Islet precursor cell (in vitro differentiated cells): ENCODE measurements around the gene WWOX.

Experiments
- DNase-seq: peaks from one replicate; pipeline ENCODE4 v3.0.0-alpha.2; 2018

WWOX gene

DNA sequence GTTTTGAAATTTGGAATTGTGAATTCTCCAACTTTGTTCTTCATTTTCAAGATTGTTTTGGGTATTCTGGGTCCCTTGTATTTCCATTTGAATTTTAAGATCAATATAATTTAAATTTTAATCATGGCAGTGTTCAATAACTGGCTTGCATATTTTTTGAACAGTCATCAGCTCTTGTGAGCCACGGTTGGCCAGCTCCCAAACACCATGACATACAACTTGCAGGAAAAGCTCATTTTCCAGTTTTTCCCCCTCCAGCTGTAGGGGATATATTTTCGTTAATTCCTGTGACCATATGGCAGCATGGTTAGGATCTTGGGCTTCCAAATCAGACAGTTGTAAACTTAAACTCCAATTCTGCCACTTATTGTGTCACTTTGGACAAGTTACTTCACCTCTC is 690.1 kb downstream of the WWOX start:
- no peak for DNase-seq

DNA sequence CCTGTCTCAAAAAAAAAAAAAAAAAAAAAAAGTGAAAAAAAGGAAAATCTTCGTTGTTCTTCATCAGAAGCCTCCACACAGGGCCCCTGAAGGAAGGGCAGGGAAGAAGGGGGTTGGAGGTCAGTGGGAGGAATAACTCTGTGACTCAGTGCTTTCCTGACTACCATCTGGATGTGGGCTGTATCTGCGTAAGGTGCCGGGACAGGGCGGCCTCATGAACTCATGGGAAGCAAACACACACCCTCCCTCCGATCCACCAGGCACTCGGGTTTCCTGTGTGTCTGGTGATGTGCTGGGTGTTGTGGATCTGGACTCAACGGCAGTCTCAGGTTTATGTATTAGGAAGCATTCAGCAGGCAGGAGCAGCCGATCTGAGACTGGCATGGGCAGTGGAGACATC is 691.6 kb downstream of the WWOX start:
- DNase-seq = peak; percentile 74

DNA sequence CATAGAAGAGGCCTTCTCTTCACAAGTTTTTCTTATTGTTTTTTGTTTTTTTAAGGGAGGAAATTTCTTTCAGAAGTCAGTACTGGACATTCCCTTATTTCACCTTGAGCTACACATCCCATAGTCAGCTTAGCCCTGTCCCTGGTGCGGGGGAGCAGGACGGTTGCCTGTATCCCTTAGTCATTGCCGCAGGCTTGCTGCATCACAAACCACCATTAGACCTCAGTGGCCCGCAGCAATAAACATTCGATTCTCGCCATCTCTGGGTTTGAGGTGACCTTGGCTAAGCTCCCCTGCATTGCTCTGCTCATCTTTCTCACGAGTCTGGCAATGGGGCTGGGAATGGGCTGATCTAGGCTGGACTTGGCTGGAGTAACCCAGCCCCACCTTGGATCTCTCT is 692.5 kb downstream of the WWOX start:
- no peak for DNase-seq

DNA sequence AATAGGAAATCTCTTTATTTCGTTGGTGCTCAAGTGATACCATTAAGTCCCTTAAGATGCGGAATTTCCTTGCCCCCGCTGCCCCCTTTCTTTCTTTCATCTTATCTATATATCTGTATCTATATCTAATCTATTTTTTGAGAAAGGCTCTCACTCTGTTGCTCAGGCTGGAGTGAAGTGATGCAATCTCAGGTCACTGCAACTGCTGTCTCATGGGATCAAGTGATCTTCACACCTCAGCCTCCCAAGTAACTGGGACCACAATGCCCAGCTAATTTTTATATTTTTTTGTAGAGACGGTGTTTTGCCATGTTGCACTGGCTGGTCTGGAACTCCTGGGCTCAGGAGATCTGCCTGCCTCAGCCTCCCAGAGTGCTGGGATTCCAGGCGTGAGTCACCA is 693.5 kb downstream of the WWOX start:
- peak; percentile 71 for DNase-seq

DNA sequence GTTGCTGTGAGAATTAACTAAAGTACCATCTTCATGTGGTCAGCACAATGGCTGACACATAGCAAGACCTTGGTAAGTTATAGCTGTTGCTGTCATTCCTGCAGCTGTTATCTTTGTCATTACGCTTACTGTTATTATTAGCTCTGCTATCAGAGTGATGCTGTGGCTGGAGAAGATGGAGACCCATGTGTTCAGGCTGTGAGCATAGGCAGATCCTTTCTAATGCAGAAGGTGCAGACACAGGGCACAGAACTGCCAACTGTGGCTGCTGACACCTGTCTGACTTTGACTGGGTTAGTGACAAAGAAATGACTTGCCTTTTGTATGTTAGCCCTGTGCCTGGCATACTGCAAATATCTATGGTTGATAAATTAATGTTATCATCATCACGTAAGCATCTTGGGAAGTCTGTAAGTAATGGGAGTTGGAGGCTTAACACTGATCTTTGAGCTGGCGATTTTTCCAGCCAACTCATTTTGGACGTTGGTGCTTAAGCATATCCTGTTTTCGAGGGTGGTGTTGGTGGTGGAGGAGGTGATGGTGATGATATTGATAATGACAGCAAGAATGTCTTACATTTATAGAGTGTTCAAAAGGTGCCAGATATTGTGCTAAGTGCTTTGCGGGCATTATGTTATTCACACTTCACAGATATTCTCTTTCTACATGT is 695.3 kb downstream of the WWOX start:
- DNase-seq = no peak

DNA sequence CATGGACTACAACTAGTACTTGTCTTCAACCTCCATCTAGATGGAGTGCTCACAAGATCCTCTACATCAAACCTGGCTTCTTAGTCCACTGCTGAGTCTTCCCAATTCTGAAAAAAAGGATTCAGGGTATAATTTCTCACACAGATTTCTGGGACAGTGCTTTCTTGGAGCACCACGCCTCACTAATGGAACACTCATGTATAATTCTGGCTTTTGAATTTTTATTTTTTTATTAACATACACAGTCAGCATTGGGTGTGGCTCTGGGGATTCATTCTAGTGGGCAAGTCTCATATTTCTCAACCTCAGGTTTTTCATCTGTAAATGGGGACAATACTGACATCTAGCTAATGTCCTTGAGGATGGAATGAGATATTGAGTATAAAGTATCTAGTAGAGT is 696.0 kb downstream of the WWOX start:
- DNase-seq = no peak

DNA sequence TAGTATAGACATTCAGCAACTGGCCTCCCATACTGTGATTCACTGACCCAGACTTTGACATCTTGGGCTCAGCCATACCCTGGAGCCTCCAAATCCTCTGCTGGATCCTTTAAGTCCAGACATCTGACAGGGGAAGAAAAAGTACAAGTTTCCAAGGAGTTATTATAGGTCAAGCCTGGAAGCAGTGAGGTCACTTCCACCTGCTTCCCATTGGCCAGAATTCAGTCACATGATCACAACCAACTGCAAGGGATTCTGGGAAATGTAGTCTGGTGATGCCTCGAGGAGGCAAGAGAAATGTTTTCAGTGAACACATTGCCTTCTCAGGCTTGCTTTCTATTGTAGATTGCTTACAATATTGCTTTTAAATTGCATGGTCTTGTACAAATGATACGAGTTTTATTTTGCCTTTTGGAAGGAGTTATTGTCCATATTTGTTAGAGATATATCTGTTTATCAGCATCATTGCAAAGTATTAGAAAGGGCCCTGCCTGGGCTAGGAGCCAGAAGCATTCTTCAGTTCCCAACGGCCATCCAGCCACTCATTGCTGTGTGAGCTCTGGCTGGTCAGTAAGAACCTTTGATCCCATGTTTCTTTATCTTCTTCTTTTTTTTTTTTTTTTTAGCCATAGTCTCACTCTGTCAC is 696.9 kb downstream of the WWOX start:
- DNase-seq = peak; percentile 76

DNA sequence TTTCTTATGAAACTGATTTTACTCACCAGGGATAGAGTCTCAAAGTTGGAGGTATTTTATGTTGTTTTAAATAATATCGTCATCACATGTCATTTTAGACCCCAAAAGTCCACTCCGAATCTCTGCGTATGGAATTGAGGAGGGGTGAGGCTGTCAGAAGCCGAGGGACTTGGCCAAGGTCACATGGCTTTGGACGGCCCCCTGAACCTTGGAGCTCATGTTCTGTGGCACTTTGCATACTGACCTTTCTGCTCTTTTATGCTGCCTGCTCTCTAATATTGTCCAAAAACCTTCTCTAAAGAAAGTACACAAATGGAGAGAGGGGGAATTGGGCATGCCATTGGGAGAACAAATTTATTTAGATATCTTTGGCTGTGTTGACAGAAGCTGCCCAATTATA is 700.0 kb downstream of the WWOX start:
- DNase-seq = no peak

DNA sequence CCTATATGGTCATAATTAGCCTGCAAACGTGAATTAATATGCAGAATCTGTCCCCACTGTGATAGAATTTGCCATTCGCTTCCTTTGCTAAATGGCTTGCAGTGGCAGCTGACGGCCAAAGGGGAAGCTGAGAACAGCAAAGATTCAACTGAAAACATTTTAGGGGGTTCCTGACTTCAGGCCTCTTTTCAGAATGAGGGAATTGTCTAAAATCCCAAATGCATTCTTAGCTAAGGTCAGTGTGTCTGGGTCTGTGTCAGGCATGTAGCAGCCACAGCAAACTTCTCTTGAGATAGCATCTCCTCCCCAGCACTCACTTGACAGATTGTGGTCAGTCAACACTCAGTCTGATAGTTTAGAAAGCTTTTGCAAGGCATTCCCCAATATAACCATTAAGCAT is 701.1 kb downstream of the WWOX start:
- peak; percentile 73 for DNase-seq

DNA sequence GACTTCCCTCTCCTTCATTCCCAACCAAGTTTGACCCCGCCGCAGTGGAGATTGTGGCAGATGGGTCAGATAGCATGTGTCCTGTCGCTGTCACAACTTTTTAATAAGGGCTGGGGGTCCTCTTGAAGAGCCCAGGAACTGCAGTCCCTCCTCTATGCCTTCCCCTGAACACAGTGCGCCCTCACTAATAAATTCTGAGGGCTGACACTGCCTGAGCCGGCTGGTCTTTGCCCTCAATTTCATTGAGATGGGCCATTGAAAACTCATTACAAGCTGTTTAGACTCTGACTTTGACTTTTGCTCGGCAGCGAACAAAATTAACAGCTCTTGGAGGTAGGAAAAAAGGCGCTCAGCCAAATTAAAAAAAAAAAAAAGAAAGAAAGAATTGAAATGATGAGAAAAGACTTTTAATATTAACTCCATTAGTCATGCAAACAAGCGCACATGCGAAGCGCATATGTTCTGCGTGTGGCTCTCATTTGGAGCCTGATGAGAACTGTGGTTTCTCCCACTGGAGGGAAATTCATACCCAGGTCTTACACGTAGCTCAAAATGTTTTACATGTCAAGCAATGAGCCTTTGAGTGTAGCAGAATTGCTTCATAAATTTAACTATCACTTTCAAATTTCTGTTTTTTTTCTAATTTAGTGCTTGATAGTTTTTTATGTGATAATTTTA is 704.7 kb downstream of the WWOX start:
- DNase-seq = no peak

DNA sequence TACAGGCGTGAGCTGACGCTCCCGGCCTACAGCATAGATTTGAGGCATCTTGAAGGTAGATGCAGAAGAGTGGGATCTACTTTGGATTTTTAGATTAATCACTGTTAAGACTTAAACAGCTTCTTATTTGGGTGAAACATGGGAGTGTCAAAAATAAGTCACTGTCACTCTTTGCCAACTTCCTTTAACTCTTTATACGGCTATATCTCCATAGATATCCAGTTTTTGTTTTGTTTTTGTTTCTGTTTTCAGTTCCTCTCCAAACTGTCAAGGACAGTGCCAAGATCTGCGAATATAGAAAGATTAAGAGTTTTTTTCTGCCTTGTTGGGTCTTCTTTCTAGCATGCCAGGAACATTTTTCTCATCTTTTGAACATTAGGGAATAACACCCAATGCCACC is 706.1 kb downstream of the WWOX start:
- DNase-seq = no peak

DNA sequence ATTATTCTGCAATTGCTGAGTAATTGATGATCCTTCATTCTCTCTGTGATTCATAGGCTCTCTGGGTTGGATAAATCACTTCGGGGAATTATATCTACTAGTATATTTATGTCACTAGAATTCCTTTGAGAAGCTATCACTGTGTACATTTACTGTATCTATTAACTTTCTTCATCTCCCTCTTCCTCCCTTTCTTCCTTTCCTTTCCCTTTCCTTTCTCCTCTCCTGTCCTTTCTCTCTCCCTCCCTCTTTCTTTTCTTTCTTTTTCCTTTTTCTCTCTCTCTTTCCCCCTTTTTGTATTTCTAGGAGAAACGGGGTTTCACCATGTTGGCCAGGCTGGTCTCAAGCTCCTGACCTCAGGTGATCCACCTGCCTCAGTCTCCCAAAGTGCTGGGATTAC is 711.8 kb downstream of the WWOX start:
- no peak for DNase-seq

DNA sequence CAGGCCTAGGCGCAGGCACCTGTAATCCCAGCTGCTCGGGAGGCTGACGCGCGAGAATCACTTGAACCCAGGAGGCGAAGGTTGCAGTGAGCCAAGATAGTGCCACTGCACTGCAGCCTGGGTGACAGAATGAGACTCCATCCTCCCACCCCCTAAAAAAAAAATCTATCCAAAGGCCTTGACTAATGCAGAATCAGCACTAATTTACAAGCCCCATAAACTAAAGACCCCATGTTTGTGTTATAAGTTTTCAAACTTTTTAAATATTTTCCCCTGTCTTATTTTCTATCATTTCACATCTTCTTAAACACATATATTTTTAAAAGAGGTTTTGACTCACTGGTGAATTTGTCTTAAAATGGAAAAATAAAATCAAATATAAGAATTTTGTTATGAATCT is 713.1 kb downstream of the WWOX start:
- DNase-seq = no peak

DNA sequence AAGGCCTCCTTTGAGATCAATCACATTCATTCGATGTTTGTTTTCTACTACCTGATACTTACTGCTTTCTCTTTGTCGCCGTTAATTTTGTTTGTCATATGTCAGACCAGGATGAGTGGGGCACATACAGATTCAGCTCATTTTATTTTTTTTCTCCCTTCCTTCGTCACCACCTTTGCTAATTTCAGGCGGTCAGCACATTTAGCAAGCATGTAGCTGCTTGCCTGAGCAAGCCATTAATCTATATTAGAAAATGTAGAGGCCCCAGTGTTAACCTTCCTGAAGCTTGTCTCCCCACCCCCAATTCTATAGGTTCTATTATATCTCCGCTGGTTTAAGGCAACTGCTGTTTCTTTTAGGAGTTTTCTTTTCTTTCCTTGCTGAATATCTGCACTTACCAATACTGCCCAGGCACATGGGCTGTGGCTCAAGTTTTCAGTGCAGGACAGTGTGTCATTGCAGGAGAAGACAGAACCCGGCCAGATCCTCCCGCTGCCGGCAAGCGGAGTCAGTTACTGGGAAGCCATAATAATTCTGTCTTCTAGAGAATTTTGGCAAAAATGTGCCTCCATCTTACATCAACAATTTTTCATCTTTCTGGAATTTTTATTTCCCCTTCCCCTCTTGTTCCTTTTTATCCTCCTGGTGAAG is 714.3 kb downstream of the WWOX start:
- no peak for DNase-seq

DNA sequence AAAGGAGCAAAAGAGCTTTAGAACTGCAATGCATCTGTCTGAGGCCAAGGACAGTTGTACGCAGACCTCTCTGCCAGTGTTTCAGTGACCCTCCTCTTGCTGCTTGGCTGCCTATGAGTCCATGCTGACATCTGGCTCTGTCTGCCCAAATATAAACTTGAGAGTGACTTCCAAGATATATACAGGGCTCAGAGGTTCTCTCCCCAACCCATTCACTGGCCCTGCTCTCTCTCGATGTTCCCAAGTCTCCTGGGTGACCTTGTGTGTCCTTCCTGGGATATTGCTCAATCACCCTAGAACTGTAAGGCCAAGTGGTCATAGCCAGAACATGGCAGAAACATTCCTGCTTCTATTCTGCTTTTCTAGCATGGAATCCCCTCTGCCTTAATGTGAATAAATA is 716.3 kb downstream of the WWOX start:
- no peak for DNase-seq

DNA sequence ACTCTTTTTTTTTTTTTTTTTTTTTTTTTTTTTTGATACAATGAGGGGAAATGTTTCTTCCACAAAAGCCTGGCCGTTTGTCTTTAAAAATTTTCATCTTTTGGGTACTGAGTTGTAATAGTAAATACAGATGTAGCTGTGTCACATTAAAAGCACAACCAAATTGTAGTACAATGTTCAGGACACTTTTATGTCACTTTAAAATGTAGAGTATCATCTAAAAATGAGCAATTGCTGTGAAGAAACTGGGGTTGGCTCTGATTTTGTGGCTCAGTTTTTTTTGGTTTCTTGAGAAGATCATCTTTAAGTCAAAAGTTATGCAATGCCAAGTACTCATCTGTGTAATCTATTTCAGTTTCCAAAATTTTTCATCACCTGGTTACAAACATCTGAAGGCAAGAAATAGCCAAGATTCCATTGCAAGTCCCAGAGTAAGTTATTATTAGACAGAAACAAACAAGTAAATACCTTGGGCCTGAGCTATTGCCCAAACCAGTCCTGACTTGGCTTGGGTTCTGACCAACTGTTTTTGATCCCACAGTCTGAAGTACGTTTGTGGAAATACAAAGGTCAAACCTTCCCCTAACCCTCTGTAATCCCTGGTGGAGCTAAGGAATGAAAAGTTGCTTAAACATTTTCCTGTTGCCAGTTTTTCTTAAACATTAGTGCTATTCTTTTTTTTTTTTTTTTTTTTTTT is 717.2 kb downstream of the WWOX start:
- DNase-seq = no peak

DNA sequence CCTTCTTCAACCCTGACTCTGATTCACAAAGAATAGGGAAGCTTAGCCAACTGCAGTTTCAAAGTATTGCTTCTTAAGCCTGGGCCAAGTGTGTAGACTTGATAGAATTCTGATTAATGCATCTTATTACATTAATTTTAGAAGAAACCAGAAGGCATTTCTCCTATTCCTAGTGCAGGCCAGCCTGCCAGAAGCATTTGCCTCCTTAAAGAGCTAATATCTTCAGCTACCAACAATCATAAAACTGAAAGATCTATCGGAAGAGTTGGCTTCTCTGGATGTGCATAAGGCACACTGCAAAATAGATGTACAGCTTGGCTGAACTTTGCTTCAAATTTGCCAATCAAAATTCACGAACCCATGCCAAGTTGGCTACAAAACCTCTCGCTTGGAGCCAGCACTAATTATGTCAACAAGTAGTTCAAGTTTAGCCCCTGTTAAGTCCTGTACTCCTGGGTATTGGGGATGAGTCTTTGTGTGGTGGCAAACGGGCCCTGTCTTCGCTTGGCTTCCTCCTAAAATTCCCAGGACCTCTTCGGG is 717.8 kb downstream of the WWOX start:
- no peak for DNase-seq

DNA sequence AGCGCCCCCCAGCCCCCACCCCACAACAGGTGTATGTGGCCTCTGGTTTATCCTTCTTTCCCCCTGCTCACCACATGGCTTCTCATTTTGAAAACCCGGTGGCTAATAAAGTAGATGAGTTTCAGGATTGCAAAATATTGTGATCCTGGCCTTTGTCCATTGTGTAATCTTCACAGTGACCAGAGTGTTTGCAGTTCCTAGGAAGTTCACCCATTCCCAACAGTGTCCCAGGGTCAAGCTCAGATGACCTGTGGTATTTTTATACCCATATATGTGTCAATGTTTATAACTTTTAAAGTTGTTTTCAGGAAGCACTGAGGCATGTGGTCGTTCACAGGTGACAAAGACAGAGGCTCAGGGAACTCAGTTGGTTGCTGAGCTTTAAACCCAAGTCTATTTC is 721.9 kb downstream of the WWOX start:
- no peak for DNase-seq

DNA sequence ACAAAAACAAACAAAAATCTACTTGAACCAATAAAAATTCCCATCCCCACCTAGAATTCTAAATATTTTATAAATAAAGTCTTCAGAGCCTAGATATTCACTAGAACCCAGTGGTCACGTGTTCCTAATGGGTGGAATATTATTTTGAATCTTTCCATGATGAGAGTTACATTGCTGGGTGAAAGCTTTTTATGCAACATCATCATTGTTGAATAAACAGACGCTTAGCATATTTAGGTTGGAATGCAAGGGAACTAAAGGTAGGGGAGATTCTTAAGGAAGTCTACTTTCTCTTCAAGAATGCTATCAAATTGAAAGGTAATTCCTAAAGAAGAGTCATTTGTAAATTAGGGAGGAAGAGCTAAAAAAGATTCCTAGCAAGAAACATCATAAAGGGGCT is 723.1 kb downstream of the WWOX start:
- no peak for DNase-seq

DNA sequence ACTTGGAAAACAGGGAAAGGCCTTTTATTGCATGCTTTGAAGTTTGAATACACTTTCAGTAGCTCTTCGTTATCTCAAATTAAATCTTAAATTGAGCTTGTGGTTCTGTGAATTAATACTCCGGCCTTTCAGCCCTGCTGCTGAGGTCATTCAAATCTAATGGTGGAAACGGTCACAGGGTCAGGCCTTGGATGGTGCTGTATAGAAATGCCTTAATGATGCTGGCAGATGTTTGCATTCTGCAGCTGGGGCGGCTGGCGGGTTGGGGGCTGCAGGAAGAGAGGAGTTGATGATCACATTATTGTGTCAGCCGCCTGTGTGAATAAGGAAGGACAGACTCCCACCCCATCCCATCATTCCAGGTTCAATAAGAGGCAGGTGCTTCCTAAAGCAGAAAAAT is 723.6 kb downstream of the WWOX start:
- DNase-seq = no peak

DNA sequence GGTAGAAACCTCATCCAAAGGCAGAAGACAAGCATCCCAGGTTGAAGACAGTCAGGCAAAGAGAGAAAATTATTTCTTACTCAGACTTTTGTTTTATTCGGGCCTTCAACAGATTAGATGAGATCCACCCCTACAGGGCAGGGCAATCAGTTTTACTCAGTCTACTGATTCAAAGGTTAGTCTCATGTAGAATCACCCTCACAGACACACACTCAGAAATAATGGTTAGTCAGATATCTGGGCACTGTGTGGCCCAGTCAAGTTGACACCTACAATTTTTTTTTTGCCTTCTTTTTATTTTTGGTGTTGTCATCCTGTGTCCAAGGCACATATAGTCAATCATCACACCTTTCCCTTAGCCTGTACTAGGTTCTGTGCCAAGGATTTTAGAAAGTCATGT is 729.8 kb downstream of the WWOX start:
- no peak for DNase-seq

DNA sequence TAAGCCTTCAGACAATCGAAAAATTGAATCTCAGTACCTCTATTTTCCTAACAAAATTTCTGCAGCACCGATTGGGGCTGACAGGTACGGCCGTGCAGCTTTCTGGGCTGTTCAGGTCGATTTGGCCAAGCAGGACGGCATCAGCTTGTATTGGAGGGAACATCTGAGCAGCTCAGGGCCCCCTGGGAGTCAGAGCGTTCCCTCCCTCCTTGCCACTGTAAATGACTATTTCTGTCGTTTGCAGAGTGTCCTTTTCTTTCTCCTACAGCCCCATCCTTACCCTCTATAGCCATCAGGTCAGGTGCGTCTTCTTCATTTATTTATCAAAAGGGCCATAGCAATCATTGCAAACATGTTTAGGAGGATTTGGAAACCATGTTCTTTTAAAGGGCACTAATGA is 731.1 kb downstream of the WWOX start:
- DNase-seq = no peak

DNA sequence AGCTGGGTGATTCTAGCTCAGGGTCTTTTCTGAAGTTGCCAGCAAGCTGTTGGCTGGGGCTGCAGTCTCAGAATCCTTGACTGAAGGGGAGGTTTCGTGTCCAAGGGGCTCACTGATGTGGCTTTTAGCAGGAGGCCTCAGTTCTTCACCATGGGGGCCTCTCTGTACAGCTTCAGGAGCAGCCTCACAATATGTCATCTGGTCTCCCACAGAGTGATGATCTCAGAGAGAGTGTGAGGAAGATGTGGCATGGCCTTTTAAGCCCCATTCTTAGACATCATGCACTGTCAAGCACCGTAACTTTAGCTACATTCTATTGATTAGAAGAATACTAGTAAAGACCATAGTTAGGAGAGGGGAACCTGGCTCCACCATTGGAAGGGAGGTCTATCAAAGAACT is 732.6 kb downstream of the WWOX start:
- DNase-seq = no peak
